Activated CD8-positive, alpha-beta memory T cell treated with anti-CD3 and anti-CD28 coated beads, Interleukin-2, amount 50 U/mL, for 24 hours (primary cell): ENCODE measurements around the gene GSAP.
"Not testable (repeated sequence)": the region's sequence is repeated elsewhere in the genome, so short reads cannot be mapped to it uniquely, and the experiment has no call there.

ENCODE experiments used
- DNase-seq: peaks from one replicate; pipeline ENCODE4 v3.0.0-alpha.2; 2020; ENCODE audit errors: extremely low read depth

Gene GSAP

GRCh38 chr7:77354484-77354883, 61.7 kb downstream of the GSAP start:
- DNase-seq, result no peak

GRCh38 chr7:77353911-77354310, 62.2 kb downstream of the GSAP start:
- no peak for DNase-seq

GRCh38 chr7:77353407-77353721, 62.8 kb downstream of the GSAP start:
- DNase-seq, result no peak

GRCh38 chr7:77352665-77353406, 63.3 kb downstream of the GSAP start:
- DNase-seq, result no peak

GRCh38 chr7:77351539-77352004, 64.6 kb downstream of the GSAP start:
- peak; percentile 13 for DNase-seq

- no peak for DNase-seq
Observed at GRCh38 chr7:77349141-77349540, 67.0 kb downstream of the GSAP start.

- DNase-seq, result no peak
Observed at GRCh38 chr7:77348371-77348813, 67.8 kb downstream of the GSAP start.

- DNase-seq, result no peak
Observed at GRCh38 chr7:77346441-77346840, 69.7 kb downstream of the GSAP start.

- not testable (repeated sequence) for DNase-seq
Observed at GRCh38 chr7:77345426-77345825, 70.7 kb downstream of the GSAP start.

GRCh38 chr7:77339726-77340125, 76.4 kb downstream of the GSAP start:
- DNase-seq, result no peak

- no peak for DNase-seq
Observed at GRCh38 chr7:77338883-77339629, 77.1 kb downstream of the GSAP start.

GRCh38 chr7:77338260-77338659, 77.9 kb downstream of the GSAP start:
- no peak for DNase-seq

- no peak for DNase-seq
Observed at GRCh38 chr7:77337456-77337990, 78.6 kb downstream of the GSAP start.

GRCh38 chr7:77335581-77335980, 80.6 kb downstream of the GSAP start:
- no peak for DNase-seq

- DNase-seq, result not testable (repeated sequence)
Observed at GRCh38 chr7:77334039-77334438, 82.1 kb downstream of the GSAP start.

GRCh38 chr7:77331938-77332695, 84.0 kb downstream of the GSAP start:
- no peak for DNase-seq

- DNase-seq, result no peak
Observed at GRCh38 chr7:77330169-77330882, 85.8 kb downstream of the GSAP start.

GRCh38 chr7:77329466-77330168, 86.5 kb downstream of the GSAP start:
- DNase-seq, result no peak

GRCh38 chr7:77328669-77329068, 87.5 kb downstream of the GSAP start:
- DNase-seq, result no peak

- DNase-seq, result no peak
Observed at GRCh38 chr7:77327932-77328628, 88.1 kb downstream of the GSAP start.
